Fibroblast of lung (primary cell): Measurements from ENCODE around the gene SH2D5. TPM values are rescaled to one million over a fixed set of nuclear protein-coding genes. Genes with fewer than 3 reads are reported as not detected.

Experiments used
- DNase-seq, 2 donors: peaks; one replicate each; pipeline versions ENCODE4 v3.0.0 to v3.0.0-alpha.2; 2010; ENCODE audit warnings: low read depth in 2 of 2
- H2AFZ ChIP-seq: 2 replicates; pipeline ENCODE4 v1.5.1; 2012; ENCODE audit warnings: low read length, control low read depth, inconsistent platforms
- H3K27ac ChIP-seq: 2 replicates; pipeline ENCODE4 v1.5.1; 2011; ENCODE audit warnings: low read length, control low read depth; ENCODE audit not compliant: insufficient read depth
- H3K27me3 ChIP-seq: 2 replicates; pipeline ENCODE4 v1.5.1; 2011; ENCODE audit warnings: mild to moderate bottlenecking, low read length; ENCODE audit not compliant: control insufficient read depth, insufficient read depth
- H3K36me3 ChIP-seq: 2 replicates; pipeline ENCODE4 v1.5.1; 2011; ENCODE audit warnings: low read length; ENCODE audit not compliant: control insufficient read depth, insufficient read depth
- H3K4me1 ChIP-seq: 2 replicates; pipeline ENCODE4 v1.5.1; 2011; ENCODE audit warnings: low read length; ENCODE audit not compliant: control insufficient read depth, insufficient read depth; ENCODE audit errors: extremely low read depth
- H3K4me2 ChIP-seq: 2 replicates; pipeline ENCODE4 v1.5.1; 2011; ENCODE audit warnings: low read length, control low read depth; ENCODE audit not compliant: insufficient read depth; ENCODE audit errors: extremely low read depth
- H3K4me3 ChIP-seq, 4 experiments: fragments of 200-600 bp in 1 of 4; sonication (generic) in 1 of 4; replicated peaks in 1 of 4; 2 replicates each; pipeline ENCODE4 v1.5.1; 2011 to 2016; ENCODE audit warnings: low read length in 4 of 4, low read depth in 3 of 4, mild to moderate bottlenecking in 3 of 4, control low read depth in 2 of 4, inconsistent platforms in 1 of 4, mixed read lengths in 1 of 4; ENCODE audit not compliant: insufficient read depth in 1 of 4; ENCODE audit errors: control extremely low read depth in 1 of 4
- H3K79me2 ChIP-seq: 2 replicates; pipeline ENCODE4 v1.5.1; 2012; ENCODE audit warnings: mild to moderate bottlenecking, low read length, inconsistent platforms; ENCODE audit not compliant: control insufficient read depth, insufficient read depth
- H3K9ac ChIP-seq: 2 replicates; pipeline ENCODE4 v1.5.1; 2011; ENCODE audit warnings: mild to moderate bottlenecking, low read length, control low read depth; ENCODE audit not compliant: insufficient read depth
- H3K9me3 ChIP-seq: 2 replicates; pipeline ENCODE4 v1.5.1; 2012; ENCODE audit warnings: low read depth, low read length; ENCODE audit not compliant: control insufficient read depth, insufficient read depth
- H4K20me1 ChIP-seq: 2 replicates; pipeline ENCODE4 v1.5.1; 2011; ENCODE audit warnings: low read length; ENCODE audit not compliant: control insufficient read depth, insufficient read depth; ENCODE audit errors: extremely low read depth
- EZH2 ChIP-seq: IDR thresholded peaks from 2 replicates; pipeline ENCODE4 v1.5.1; 2012; ENCODE audit warnings: low read length, control low read depth, mild to moderate bottlenecking; ENCODE audit errors: missing control alignments
- polyA plus RNA-seq, 2 donors: library from polyadenylated mRNA; depleted of rRNA in 1 of 2; stranded (reverse) in 1 of 2; unstranded in 1 of 2; fragments of >200 nt; gene quantifications; 2 replicates each; pipeline ENCODE4 v1.2.1, GENCODE V29; 2011 to 2012; ENCODE audit warnings: missing spikeins in 1 of 2
- total RNA-seq: library from RNA; depleted of rRNA; stranded (reverse); fragments of >200 nt; gene quantifications from 2 replicates; pipeline ENCODE4 v1.2.1, GENCODE V29; 2014
- TF ChIP-seq, protein P1 (sequence below), 2 donors: IDR thresholded peaks in 1 of 2; conservative IDR thresholded peaks in 1 of 2; 1 replicate in 1 of 2; 2 replicates in 1 of 2; pipeline ENCODE4 v1.5.1; 2011 to 2012; ENCODE audit warnings: low read length in 2 of 2, control low read depth in 1 of 2, inconsistent platforms in 1 of 2, low read depth in 1 of 2, mild to moderate bottlenecking in 1 of 2

Gene SH2D5
- total and polyA plus RNA-seq, 2 donors (not counting 1 experiment from before 2014, with no cell fraction given): 3.6 to 5.0 TPM

DNA sequence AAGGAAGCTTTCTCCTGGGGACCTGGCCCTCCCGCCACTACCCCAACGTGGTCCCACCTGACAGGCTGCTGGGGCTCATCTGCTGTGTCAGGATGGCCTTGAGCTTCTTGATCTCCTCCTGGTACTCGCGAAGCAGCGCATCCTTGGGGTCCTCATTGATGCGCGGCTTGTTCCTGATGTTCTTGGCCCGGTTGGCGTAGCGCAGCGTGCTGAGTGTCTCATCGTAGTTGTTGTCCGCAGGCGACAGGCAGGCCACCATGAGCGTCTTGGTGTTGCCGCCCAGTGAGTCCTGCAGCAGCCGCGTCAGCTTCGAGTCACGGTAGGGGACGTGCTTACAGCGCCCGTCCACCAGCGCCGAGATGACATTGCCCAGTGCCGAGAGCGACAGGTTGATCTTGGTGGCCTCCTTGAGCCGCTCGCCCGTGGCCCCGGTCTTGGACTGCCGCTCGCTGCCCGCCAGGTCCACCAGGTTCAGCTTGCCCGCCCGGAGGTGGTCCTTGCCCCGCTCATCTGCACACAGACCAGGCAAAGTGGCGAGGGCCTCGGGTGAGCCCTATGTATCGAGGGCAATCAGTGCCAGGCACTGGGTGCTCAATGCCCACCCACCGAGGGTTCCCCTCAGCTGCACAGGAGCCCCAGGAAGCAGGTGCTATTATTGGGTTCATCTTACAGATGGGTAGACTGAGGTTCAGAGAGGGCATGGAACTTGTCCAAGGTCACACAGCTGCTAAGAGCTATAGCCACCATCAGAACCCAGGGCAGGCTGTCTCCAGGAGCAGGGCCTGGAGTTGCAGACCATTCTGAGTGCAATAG lies 27.9 kb downstream of the SH2D5 start:
- Histone ChIP-seq H3K4me3 (no peak overlapping the region), H3K4me2 (no peak overlapping the region)

DNA sequence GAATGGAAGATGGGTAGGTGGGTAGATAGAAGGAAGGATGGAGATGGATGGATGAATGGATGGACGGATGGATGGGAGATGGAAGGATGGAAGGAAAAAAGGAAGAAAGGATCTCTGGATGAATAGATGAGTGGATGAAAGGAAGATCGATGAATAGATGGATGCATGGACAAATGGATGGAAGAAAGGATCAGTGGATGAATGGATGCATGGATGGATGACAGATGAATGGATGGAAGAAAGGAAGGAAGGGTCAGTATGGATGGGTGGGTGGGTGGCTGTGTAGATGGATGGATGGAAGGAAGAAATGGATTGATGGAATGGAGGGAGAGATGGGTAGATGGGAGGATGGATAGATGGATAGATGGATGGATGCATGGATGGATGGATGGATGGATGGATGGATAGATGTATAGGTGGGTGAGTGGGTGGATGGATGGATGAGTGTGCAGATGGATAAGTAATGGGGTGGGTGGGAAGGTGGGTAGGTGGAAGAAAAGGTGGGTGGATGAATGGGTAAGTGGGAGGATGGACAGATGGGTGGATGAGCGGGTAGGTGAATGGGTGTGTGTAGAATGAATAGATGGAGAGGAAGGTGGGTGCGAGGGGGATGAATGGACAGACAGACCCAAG lies 29.3 kb downstream of the SH2D5 start:
- TF ChIP-seq, protein P1, sequence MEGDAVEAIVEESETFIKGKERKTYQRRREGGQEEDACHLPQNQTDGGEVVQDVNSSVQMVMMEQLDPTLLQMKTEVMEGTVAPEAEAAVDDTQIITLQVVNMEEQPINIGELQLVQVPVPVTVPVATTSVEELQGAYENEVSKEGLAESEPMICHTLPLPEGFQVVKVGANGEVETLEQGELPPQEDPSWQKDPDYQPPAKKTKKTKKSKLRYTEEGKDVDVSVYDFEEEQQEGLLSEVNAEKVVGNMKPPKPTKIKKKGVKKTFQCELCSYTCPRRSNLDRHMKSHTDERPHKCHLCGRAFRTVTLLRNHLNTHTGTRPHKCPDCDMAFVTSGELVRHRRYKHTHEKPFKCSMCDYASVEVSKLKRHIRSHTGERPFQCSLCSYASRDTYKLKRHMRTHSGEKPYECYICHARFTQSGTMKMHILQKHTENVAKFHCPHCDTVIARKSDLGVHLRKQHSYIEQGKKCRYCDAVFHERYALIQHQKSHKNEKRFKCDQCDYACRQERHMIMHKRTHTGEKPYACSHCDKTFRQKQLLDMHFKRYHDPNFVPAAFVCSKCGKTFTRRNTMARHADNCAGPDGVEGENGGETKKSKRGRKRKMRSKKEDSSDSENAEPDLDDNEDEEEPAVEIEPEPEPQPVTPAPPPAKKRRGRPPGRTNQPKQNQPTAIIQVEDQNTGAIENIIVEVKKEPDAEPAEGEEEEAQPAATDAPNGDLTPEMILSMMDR (conservative IDR thresholded peaks at IDR 0.05 in 1 of 2, IDR thresholded peaks at IDR 0.05 in 1 of 2; ENCODE audit: low read depth in 1 of 2, low read length in 2 of 2): no peak
- no peak for TF ChIP-seq EZH2
- Histone ChIP-seq H3K27ac (no peak overlapping the region), H3K4me2 (no peak overlapping the region), H3K79me2 (no peaks in the 10 kb centered on the region), H3K36me3 (no peaks in the 10 kb centered on the region), H3K9ac (no peak overlapping the region), H3K4me1 (peaks cover 5% of the 10 kb centered on the region), H2AFZ (no peak overlapping the region), H3K27me3 (no peaks in the 10 kb centered on the region), H4K20me1 (no peaks in the 10 kb centered on the region), H3K9me3 (no peaks in the 10 kb centered on the region), H3K4me3 (no peak overlapping the region)
- DNase-seq: no peak

More for the DNA sequence above, 27.9 kb downstream of the SH2D5 start:
- H3K27ac ChIP-seq: no peak overlapping the region
- no peak for TF ChIP-seq EZH2
- TF ChIP-seq, protein P1 (conservative IDR thresholded peaks at IDR 0.05 in 1 of 2, IDR thresholded peaks at IDR 0.05 in 1 of 2; ENCODE audit: low read depth in 1 of 2, low read length in 2 of 2): no peak
- H3K9ac ChIP-seq: no peak overlapping the region
- no peak for DNase-seq
- H3K4me1 ChIP-seq: no peaks in the 10 kb centered on the region
- H3K27me3 ChIP-seq: no peaks in the 10 kb centered on the region
- no peak overlapping the region for H2AFZ ChIP-seq
- H3K9me3 ChIP-seq: no peaks in the 10 kb centered on the region
- no peaks in the 10 kb centered on the region for H3K36me3 ChIP-seq
- no peaks in the 10 kb centered on the region for H4K20me1 ChIP-seq
- no peaks in the 10 kb centered on the region for H3K79me2 ChIP-seq

DNA sequence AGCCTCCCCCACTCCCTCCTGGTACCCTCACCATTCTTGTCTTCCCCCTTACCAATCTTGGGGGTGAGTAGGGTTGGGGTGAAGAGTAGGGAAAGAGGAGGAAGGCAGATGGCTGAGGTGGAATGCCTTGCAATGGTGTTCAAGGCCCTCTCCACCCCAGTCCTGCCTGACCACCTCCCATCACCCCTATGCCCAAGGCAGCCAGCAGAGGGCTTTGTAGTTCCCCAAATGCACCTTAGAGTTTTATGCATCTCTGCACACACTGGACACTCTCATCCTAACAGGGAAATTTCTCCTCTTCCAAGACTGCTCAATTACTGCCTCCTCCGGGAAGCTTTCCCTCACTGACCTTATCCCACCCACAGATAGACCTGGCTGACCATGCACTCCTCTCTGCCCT lies 30.1 kb downstream of the SH2D5 start:
- no peak overlapping the region for H3K4me2 ChIP-seq
- no peak overlapping the region for H3K9ac ChIP-seq
- no peak overlapping the region for H2AFZ ChIP-seq
- no peaks in the 10 kb centered on the region for H4K20me1 ChIP-seq
- H3K9me3 ChIP-seq: no peaks in the 10 kb centered on the region
- no peak overlapping the region for H3K27ac ChIP-seq
- DNase-seq: peak in 1 of 2 donors; percentile 21
- no peak for TF ChIP-seq EZH2
- TF ChIP-seq, protein P1 (conservative IDR thresholded peaks at IDR 0.05 in 1 of 2, IDR thresholded peaks at IDR 0.05 in 1 of 2; ENCODE audit: low read depth in 1 of 2, low read length in 2 of 2): peak; percentile 38 to 48
- H3K4me1 ChIP-seq: peaks cover 13% of the 10 kb centered on the region
- H3K27me3 ChIP-seq: no peaks in the 10 kb centered on the region
- no peaks in the 10 kb centered on the region for H3K36me3 ChIP-seq
- H3K4me3 ChIP-seq: no peak overlapping the region
- H3K79me2 ChIP-seq: no peaks in the 10 kb centered on the region
